SU-DHL-6 (cell line): Measurements from ENCODE around the gene NAV1.

ENCODE experiments used
- H2AFZ ChIP-seq: fragments of 200-600 bp; sonication (generic); 2 replicates; pipeline ENCODE4 v1.6.1; 2014; ENCODE audit warnings: low read depth, mild to moderate bottlenecking, moderate library complexity, mixed read lengths, antibody characterized with exemption, low read length; ENCODE audit not compliant: severe bottlenecking
- H3F3A ChIP-seq: fragments of 200-600 bp; shearing (Covaris generic); 2 replicates; pipeline ENCODE4 v1.6.0; 2016; ENCODE audit warnings: antibody characterized with exemption, mild to moderate bottlenecking; ENCODE audit not compliant: insufficient read depth
- H3K27ac ChIP-seq: fragments of 200-600 bp; sonication (generic); 2 replicates; pipeline ENCODE4 v1.5.1; 2016; ENCODE audit warnings: low read depth, mild to moderate bottlenecking, low read length, moderate library complexity, mixed read lengths
- H3K27me3 ChIP-seq: fragments of 200-600 bp; sonication (generic), shearing (Covaris generic); 2 replicates; pipeline ENCODE4 v1.6.0; 2014; ENCODE audit warnings: mild to moderate bottlenecking, low read length
- H3K36me3 ChIP-seq: fragments of 200-600 bp; sonication (generic); 2 replicates; pipeline ENCODE4 v1.6.1; 2014; ENCODE audit warnings: mild to moderate bottlenecking, low read length, mixed read lengths
- H3K4me2 ChIP-seq: fragments of 300-600, 200-600 bp; shearing (Covaris generic), sonication (generic); 2 replicates; pipeline ENCODE4 v1.6.0; 2014; ENCODE audit warnings: low read length, low read depth, mild to moderate bottlenecking; ENCODE audit not compliant: poor library complexity, severe bottlenecking
- H3K4me3 ChIP-seq: fragments of 200-600 bp; sonication (generic); 2 replicates; pipeline ENCODE4 v1.5.1; 2014; ENCODE audit warnings: antibody characterized with exemption, low read length, mild to moderate bottlenecking, mixed read lengths; ENCODE audit not compliant: insufficient read depth, poor library complexity, severe bottlenecking
- H3K79me2 ChIP-seq: fragments of 200-600 bp; sonication (generic); 2 replicates; pipeline ENCODE4 v1.6.1; 2014; ENCODE audit warnings: mild to moderate bottlenecking, low read length, moderate library complexity; ENCODE audit not compliant: insufficient read depth
- H3K9ac ChIP-seq: fragments of 200-600 bp; sonication (generic); 2 replicates; pipeline ENCODE4 v1.7.0; 2014; ENCODE audit warnings: mild to moderate bottlenecking, low read length
- H3K9me2 ChIP-seq: fragments of 200-600 bp; sonication (generic); replicated peaks from 2 replicates; pipeline ENCODE4 v1.6.1; 2014; ENCODE audit warnings: low read length; ENCODE audit not compliant: insufficient read depth
- H3K9me3 ChIP-seq: fragments of 200-600 bp; sonication (generic); 2 replicates; pipeline ENCODE4 v1.6.1; 2014; ENCODE audit warnings: low read length, mixed read lengths; ENCODE audit not compliant: insufficient read depth
- H4K20me1 ChIP-seq: fragments of 200-600 bp; sonication (generic); 2 replicates; pipeline ENCODE4 v1.6.1; 2014; ENCODE audit warnings: low read depth, mild to moderate bottlenecking, antibody characterized with exemption, low read length, moderate library complexity, mixed read lengths
- EZH2phosphoT487 ChIP-seq: fragments of 200-600 bp; sonication (generic), shearing (Covaris generic); conservative IDR thresholded peaks from 2 replicates; pipeline ENCODE4 v1.6.1; 2018; ENCODE audit warnings: mild to moderate bottlenecking, antibody characterized with exemption, low read length, moderate library complexity, mixed read lengths
- TF ChIP-seq, protein P1 (sequence below): fragments of 200-600 bp; sonication (generic); IDR thresholded peaks from one replicate; pipeline ENCODE4 v1.5.1; 2017; ENCODE audit warnings: antibody characterized with exemption, mild to moderate bottlenecking, low read length, moderate library complexity; ENCODE audit not compliant: insufficient read depth, poor library complexity, severe bottlenecking

NAV1 gene

DNA sequence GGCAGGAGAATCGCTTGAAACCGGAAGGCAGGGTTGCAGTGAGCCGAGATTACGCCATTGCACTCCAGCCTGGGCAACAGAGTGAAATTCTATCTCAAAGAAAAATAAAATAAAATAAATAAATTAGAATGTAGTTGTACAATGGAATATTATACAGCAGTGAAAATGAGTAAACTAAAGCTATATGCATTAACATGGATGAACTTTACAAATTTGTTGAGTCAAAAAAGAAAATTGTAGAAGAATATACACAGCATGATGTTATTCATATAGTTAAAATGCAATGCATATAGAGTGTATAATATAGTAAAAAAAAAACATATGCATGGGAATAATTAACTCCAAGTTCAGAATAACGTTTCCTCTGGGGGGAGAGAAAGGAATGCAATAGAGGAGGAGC, 11.0 kb upstream of the NAV1 start:
- no peaks in the 10 kb centered on the region for H3K36me3 ChIP-seq
- H3K79me2 ChIP-seq = no peaks in the 10 kb centered on the region
- H3K27ac ChIP-seq = no peak overlapping the region
- H2AFZ ChIP-seq = no peak overlapping the region
- no peaks in the 10 kb centered on the region for H3F3A ChIP-seq
- no peaks in the 10 kb centered on the region for H3K9me2 ChIP-seq
- no peaks in the 10 kb centered on the region for H3K9me3 ChIP-seq
- no peak overlapping the region for H3K9ac ChIP-seq
- no peaks in the 10 kb centered on the region for H3K27me3 ChIP-seq
- H3K4me2 ChIP-seq = no peak overlapping the region
- TF ChIP-seq EZH2phosphoT487 = no peak
- TF ChIP-seq, protein P1, sequence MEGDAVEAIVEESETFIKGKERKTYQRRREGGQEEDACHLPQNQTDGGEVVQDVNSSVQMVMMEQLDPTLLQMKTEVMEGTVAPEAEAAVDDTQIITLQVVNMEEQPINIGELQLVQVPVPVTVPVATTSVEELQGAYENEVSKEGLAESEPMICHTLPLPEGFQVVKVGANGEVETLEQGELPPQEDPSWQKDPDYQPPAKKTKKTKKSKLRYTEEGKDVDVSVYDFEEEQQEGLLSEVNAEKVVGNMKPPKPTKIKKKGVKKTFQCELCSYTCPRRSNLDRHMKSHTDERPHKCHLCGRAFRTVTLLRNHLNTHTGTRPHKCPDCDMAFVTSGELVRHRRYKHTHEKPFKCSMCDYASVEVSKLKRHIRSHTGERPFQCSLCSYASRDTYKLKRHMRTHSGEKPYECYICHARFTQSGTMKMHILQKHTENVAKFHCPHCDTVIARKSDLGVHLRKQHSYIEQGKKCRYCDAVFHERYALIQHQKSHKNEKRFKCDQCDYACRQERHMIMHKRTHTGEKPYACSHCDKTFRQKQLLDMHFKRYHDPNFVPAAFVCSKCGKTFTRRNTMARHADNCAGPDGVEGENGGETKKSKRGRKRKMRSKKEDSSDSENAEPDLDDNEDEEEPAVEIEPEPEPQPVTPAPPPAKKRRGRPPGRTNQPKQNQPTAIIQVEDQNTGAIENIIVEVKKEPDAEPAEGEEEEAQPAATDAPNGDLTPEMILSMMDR = no peak
- no peaks in the 10 kb centered on the region for H4K20me1 ChIP-seq
- H3K4me3 ChIP-seq = no peak overlapping the region

DNA sequence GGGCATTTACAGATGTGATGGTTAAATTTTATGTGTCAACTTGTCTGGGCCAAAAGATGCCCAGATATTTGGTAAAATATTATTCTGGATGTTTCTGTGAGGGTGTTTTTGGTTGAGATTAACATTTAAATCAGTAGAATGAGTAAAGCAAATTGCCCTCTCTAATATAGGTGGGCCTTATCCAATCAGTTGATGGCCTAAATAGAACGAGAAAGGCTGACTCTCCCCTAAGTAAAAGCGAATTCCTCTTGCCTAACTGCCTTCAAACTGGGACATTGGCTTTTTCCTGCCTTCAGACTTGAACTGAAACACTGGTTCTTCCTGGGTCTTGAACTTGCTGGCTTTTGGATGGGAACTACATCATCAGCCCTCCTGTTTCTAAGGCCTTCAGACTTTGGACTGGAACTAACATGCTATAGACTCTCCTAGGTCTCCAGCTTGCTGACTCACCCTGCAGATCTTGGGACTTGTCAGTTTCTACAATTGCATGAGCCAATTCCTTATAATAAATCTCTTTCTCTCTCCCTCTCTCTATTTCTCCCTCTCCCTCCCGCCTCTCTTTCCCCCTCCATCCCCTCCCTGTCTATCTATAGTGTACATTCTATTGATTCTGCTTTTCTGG, 10.2 kb upstream of the NAV1 start:
- no peak overlapping the region for H3K4me3 ChIP-seq
- no peaks in the 10 kb centered on the region for H3K79me2 ChIP-seq
- TF ChIP-seq, protein P1 = no peak
- no peak for TF ChIP-seq EZH2phosphoT487
- no peaks in the 10 kb centered on the region for H3K9me2 ChIP-seq
- no peaks in the 10 kb centered on the region for H3F3A ChIP-seq
- H3K9ac ChIP-seq = no peak overlapping the region
- H3K27ac ChIP-seq = no peak overlapping the region
- no peaks in the 10 kb centered on the region for H3K36me3 ChIP-seq
- H3K27me3 ChIP-seq = no peaks in the 10 kb centered on the region
- no peak overlapping the region for H2AFZ ChIP-seq
- no peak overlapping the region for H3K4me2 ChIP-seq
- no peaks in the 10 kb centered on the region for H3K9me3 ChIP-seq
- H4K20me1 ChIP-seq = no peaks in the 10 kb centered on the region

DNA sequence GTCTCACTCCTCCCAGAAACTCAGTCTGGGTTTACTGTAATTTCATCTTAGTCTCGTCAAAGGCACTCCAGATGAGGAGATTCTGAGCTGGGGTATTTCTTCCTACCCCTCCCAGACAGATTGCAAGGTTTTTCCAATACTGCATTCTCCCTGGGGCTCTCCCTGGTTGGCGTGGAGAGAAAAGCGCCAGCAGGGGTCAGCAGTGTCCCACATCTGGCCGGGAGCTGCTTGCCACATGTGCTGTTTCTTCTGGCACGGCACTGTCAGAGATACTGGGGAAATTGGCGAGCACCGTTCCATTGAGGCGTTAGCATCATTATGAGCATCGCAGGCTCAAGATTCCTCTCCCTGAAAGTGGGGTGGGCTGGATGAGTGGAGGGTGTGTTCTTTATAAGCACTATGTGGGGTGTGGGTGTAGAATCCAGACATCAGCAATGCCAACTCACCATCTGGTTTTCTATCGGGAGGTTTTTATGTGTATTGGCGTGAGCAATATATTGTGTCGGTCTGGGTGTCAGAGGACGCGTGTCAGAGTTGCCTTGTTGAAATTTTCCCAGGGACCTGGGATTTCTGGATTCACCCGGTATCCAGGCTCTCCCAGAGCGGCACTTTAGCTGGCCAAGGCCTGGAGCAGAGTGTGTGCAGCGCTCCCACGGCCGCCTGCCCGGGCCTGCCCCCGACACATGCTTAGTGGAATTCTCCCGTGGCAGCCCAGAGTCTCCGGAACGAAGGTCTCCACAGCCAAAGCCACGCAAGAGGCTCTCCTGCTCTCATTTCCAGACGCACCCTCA, 8.0 kb upstream of the NAV1 start:
- no peak overlapping the region for H3K4me2 ChIP-seq
- no peaks in the 10 kb centered on the region for H4K20me1 ChIP-seq
- H3F3A ChIP-seq = no peaks in the 10 kb centered on the region
- H3K79me2 ChIP-seq = no peaks in the 10 kb centered on the region
- no peak overlapping the region for H3K9ac ChIP-seq
- no peak overlapping the region for H2AFZ ChIP-seq
- no peaks in the 10 kb centered on the region for H3K9me2 ChIP-seq
- H3K4me3 ChIP-seq = no peak overlapping the region
- TF ChIP-seq EZH2phosphoT487 = no peak
- TF ChIP-seq, protein P1 = peak; percentile 45
- H3K27me3 ChIP-seq = no peaks in the 10 kb centered on the region
- no peak overlapping the region for H3K27ac ChIP-seq
- no peaks in the 10 kb centered on the region for H3K9me3 ChIP-seq
- no peaks in the 10 kb centered on the region for H3K36me3 ChIP-seq
